SU-DHL-6 (cell line): ENCODE data around the gene TAS2R13.

Source experiments
- H2AFZ ChIP-seq: fragments of 200-600 bp; sonication (generic); 2 replicates; pipeline ENCODE4 v1.6.1; 2014; ENCODE audit warnings: low read depth, mild to moderate bottlenecking, moderate library complexity, mixed read lengths, antibody characterized with exemption, low read length; ENCODE audit not compliant: severe bottlenecking
- H3F3A ChIP-seq: fragments of 200-600 bp; shearing (Covaris generic); 2 replicates; pipeline ENCODE4 v1.6.0; 2016; ENCODE audit warnings: antibody characterized with exemption, mild to moderate bottlenecking; ENCODE audit not compliant: insufficient read depth
- H3K27ac ChIP-seq: fragments of 200-600 bp; sonication (generic); 2 replicates; pipeline ENCODE4 v1.5.1; 2016; ENCODE audit warnings: low read depth, mild to moderate bottlenecking, low read length, moderate library complexity, mixed read lengths
- H3K27me3 ChIP-seq: fragments of 200-600 bp; sonication (generic), shearing (Covaris generic); 2 replicates; pipeline ENCODE4 v1.6.0; 2014; ENCODE audit warnings: mild to moderate bottlenecking, low read length
- H3K36me3 ChIP-seq: fragments of 200-600 bp; sonication (generic); 2 replicates; pipeline ENCODE4 v1.6.1; 2014; ENCODE audit warnings: mild to moderate bottlenecking, low read length, mixed read lengths
- H3K4me2 ChIP-seq: fragments of 300-600, 200-600 bp; shearing (Covaris generic), sonication (generic); 2 replicates; pipeline ENCODE4 v1.6.0; 2014; ENCODE audit warnings: low read length, low read depth, mild to moderate bottlenecking; ENCODE audit not compliant: poor library complexity, severe bottlenecking
- H3K4me3 ChIP-seq: fragments of 200-600 bp; sonication (generic); 2 replicates; pipeline ENCODE4 v1.5.1; 2014; ENCODE audit warnings: antibody characterized with exemption, low read length, mild to moderate bottlenecking, mixed read lengths; ENCODE audit not compliant: insufficient read depth, poor library complexity, severe bottlenecking
- H3K79me2 ChIP-seq: fragments of 200-600 bp; sonication (generic); 2 replicates; pipeline ENCODE4 v1.6.1; 2014; ENCODE audit warnings: mild to moderate bottlenecking, low read length, moderate library complexity; ENCODE audit not compliant: insufficient read depth
- H3K9ac ChIP-seq: fragments of 200-600 bp; sonication (generic); 2 replicates; pipeline ENCODE4 v1.7.0; 2014; ENCODE audit warnings: mild to moderate bottlenecking, low read length
- H3K9me2 ChIP-seq: fragments of 200-600 bp; sonication (generic); replicated peaks from 2 replicates; pipeline ENCODE4 v1.6.1; 2014; ENCODE audit warnings: low read length; ENCODE audit not compliant: insufficient read depth
- H3K9me3 ChIP-seq: fragments of 200-600 bp; sonication (generic); 2 replicates; pipeline ENCODE4 v1.6.1; 2014; ENCODE audit warnings: low read length, mixed read lengths; ENCODE audit not compliant: insufficient read depth
- H4K20me1 ChIP-seq: fragments of 200-600 bp; sonication (generic); 2 replicates; pipeline ENCODE4 v1.6.1; 2014; ENCODE audit warnings: low read depth, mild to moderate bottlenecking, antibody characterized with exemption, low read length, moderate library complexity, mixed read lengths
- EZH2phosphoT487 ChIP-seq: fragments of 200-600 bp; sonication (generic), shearing (Covaris generic); conservative IDR thresholded peaks from 2 replicates; pipeline ENCODE4 v1.6.1; 2018; ENCODE audit warnings: mild to moderate bottlenecking, antibody characterized with exemption, low read length, moderate library complexity, mixed read lengths
- TF ChIP-seq, protein P1 (sequence below): fragments of 200-600 bp; sonication (generic); IDR thresholded peaks from one replicate; pipeline ENCODE4 v1.5.1; 2017; ENCODE audit warnings: antibody characterized with exemption, mild to moderate bottlenecking, low read length, moderate library complexity; ENCODE audit not compliant: insufficient read depth, poor library complexity, severe bottlenecking

The TAS2R13 gene

DNA sequence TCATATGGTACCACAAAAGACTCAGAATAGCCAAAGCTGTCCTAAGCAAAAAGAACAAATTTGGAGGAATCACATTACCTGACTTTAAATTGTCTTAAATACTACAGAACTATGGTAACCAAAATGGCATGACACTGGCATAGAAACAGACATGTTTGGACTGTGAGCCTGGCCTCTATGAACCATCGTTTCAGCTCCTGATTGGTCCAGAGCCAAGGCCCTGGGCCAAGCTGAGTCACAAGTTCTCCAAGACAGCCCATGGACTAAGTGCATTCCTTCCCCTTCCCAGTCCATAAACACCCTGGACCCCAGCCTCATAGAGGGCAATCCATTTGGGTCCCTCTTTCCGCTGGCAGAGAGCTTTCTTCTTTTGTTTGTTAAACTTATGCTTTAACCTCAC lies 48.0 kb downstream of the TAS2R13 start:
- H3K4me3 ChIP-seq, result no peak overlapping the region
- no peak overlapping the region for H3K27ac ChIP-seq
- no peak overlapping the region for H3K9ac ChIP-seq
- H3F3A ChIP-seq, result no peaks in the 10 kb centered on the region
- H3K36me3 ChIP-seq, result no peaks in the 10 kb centered on the region
- H3K79me2 ChIP-seq, result no peaks in the 10 kb centered on the region
- TF ChIP-seq, protein P1, sequence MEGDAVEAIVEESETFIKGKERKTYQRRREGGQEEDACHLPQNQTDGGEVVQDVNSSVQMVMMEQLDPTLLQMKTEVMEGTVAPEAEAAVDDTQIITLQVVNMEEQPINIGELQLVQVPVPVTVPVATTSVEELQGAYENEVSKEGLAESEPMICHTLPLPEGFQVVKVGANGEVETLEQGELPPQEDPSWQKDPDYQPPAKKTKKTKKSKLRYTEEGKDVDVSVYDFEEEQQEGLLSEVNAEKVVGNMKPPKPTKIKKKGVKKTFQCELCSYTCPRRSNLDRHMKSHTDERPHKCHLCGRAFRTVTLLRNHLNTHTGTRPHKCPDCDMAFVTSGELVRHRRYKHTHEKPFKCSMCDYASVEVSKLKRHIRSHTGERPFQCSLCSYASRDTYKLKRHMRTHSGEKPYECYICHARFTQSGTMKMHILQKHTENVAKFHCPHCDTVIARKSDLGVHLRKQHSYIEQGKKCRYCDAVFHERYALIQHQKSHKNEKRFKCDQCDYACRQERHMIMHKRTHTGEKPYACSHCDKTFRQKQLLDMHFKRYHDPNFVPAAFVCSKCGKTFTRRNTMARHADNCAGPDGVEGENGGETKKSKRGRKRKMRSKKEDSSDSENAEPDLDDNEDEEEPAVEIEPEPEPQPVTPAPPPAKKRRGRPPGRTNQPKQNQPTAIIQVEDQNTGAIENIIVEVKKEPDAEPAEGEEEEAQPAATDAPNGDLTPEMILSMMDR, result no peak
- no peak for TF ChIP-seq EZH2phosphoT487
- no peaks in the 10 kb centered on the region for H3K9me3 ChIP-seq
- no peaks in the 10 kb centered on the region for H3K9me2 ChIP-seq
- H3K27me3 ChIP-seq, result no peaks in the 10 kb centered on the region
- H4K20me1 ChIP-seq, result no peaks in the 10 kb centered on the region
- H2AFZ ChIP-seq, result no peak overlapping the region
- no peak overlapping the region for H3K4me2 ChIP-seq
